Esophagus squamous epithelium (tissue), 4 donors: ENCODE results near the gene KIAA0753.

Experiments
- CTCF ChIP-seq, 6 experiments: fragments of 450-650 bp in 4 of 6; fragments of 200-600 bp in 2 of 6; sonication (generic) in 2 of 6; IDR thresholded peaks; one replicate each; pipeline ENCODE4 v1.5.1; 2016 to 2019; ENCODE audit warnings: antibody characterized with exemption in 6 of 6, mild to moderate bottlenecking in 4 of 6, moderate library complexity in 4 of 6
- POLR2A ChIP-seq, 4 donors: fragments of 450-650 bp; IDR thresholded peaks; one replicate each; pipeline ENCODE4 v1.6.1; 2017; ENCODE audit warnings: antibody characterized with exemption in 4 of 4, mild to moderate bottlenecking in 4 of 4, moderate library complexity in 3 of 4

DNA sequence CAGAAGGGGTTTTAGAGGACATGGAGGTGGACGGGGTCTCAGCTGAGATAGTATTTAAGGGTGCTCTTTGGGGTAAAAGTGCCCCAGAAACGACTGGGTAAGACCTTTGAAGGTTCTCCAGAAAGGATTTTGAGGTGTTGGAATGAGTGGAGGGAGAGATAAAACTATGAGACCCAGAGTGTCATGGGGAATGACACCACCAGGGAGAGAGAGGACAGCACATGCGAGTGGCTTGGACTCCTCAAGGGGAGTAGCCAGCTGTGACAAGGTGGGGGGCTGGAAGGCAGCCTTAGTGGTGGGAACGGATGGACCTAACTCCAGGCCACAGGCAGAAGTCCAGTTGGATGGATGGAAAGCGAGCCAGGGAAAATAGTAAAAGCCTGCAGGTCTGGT lies 64.9 kb downstream of the KIAA0753 start:
- no peak for TF ChIP-seq CTCF (IDR thresholded peaks at IDR 0.05)
- no peak for TF ChIP-seq POLR2A (IDR thresholded peaks at IDR 0.05)
